ENCODE data around the gene TRMT2A. TPM values are rescaled to one million over a fixed set of nuclear protein-coding genes. Genes with fewer than 3 reads are reported as not detected.

TRMT2A gene
- total RNA-seq, 1 donor: 28.7 TPM

- TF ChIP-seq, protein P1, sequence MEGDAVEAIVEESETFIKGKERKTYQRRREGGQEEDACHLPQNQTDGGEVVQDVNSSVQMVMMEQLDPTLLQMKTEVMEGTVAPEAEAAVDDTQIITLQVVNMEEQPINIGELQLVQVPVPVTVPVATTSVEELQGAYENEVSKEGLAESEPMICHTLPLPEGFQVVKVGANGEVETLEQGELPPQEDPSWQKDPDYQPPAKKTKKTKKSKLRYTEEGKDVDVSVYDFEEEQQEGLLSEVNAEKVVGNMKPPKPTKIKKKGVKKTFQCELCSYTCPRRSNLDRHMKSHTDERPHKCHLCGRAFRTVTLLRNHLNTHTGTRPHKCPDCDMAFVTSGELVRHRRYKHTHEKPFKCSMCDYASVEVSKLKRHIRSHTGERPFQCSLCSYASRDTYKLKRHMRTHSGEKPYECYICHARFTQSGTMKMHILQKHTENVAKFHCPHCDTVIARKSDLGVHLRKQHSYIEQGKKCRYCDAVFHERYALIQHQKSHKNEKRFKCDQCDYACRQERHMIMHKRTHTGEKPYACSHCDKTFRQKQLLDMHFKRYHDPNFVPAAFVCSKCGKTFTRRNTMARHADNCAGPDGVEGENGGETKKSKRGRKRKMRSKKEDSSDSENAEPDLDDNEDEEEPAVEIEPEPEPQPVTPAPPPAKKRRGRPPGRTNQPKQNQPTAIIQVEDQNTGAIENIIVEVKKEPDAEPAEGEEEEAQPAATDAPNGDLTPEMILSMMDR (IDR thresholded peaks at IDR 0.05; ENCODE audit: insufficient read depth, low read length): no peak
- no peak overlapping the region for H3K4me3 ChIP-seq (ENCODE audit: low read depth, low read length)
- no peak for DNase-seq (ENCODE audit: low read depth)
Observed at GRCh38 chr22:20148414-20148813, 31.4 kb upstream of the TRMT2A start.

DNA sequence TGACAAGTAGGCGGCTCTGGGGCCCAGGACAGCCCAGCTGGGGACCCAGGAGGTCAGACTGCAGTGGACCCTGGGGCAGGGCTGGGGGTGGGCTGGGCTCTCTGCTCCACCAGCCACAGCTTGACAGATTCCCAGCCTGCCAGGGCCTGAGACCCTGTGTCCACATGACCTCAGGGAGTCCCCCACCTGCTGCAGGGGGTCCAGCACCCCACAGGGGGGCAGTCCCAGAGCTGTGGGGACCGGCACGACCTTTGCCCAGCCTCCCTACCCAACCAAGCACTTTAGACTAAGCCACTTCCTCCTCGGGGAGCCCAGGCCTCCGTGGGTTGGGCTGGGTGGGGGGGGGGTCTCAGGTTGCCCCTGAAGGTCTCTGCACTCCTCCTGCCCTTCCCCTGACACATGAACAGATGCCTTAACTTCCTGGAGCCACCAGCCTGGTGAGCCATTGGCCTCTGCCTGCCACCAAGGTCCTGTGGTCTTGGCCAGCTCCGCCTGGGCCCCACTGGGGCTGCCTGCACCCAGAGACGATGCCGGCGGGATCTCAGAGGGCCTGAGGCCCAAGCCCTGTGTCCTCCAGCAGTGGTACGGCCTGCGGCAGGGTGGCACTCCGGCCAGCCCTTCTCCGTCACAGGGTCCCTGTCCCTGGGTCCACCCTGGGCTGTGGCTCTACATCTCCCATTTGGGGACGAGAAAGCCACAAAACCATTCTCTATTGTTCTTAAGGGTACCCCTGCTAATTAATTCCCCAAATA lies 30.4 kb upstream of the TRMT2A start:
- no peak overlapping the region for H3K4me3 ChIP-seq (ENCODE audit: low read depth, low read length)
- TF ChIP-seq, protein P1 (IDR thresholded peaks at IDR 0.05; ENCODE audit: insufficient read depth, low read length): no peak
- no peak for DNase-seq (ENCODE audit: low read depth)

GRCh38 chr22:20146777-20147176 lies 29.8 kb upstream of the TRMT2A start:
- DNase-seq (ENCODE audit: low read depth): no peak
- TF ChIP-seq, protein P1 (IDR thresholded peaks at IDR 0.05; ENCODE audit: insufficient read depth, low read length): no peak
- no peak overlapping the region for H3K4me3 ChIP-seq (ENCODE audit: low read depth, low read length)

- DNase-seq (ENCODE audit: low read depth): no peak
- TF ChIP-seq, protein P1 (IDR thresholded peaks at IDR 0.05; ENCODE audit: insufficient read depth, low read length): no peak
- no peak overlapping the region for H3K4me3 ChIP-seq (ENCODE audit: low read depth, low read length)
Observed at GRCh38 chr22:20145832-20146223, 28.8 kb upstream of the TRMT2A start.

GRCh38 chr22:20145206-20145831 lies 28.3 kb upstream of the TRMT2A start:
- no peak overlapping the region for H3K4me3 ChIP-seq (ENCODE audit: low read depth, low read length)
- TF ChIP-seq, protein P1 (IDR thresholded peaks at IDR 0.05; ENCODE audit: insufficient read depth, low read length): no peak
- DNase-seq (ENCODE audit: low read depth): no peak

DNA sequence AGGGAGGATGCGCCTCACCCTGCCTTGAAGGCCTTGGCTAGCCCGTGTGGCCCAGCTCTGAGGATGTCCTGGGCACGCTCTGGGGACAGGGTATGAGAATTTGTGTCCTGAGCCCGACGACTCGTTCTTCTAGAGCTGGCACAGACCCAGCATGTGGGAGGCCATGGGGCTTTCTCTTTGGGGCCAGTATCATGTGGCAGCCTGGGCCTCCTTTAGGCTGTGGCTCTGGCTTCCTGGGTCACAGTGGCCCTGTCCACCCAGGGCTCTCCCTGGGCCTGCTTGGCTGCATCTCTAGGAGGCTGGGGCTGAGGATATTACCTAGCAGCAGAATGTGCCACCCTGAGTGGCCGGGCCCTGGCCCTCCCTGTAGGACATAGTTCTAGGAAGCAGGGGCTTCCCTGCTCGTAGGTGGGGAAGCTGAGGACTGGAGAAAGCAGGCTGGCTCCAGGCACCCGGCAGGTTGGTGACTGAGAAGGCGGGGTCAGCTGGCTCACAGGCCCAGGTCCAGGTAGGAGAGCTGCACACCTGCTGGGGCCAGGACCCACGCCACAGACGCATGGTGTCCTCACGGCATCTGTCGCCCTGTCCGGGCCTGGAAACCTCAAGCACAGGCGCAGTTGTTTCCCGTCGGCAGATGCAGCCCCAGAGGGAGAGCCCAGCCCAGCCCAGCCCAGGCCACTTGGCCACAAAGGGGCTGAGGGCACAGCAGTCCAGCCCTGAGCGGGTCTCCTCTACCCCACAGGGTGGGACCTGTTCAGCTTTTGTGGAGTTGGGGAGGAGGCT lies 27.0 kb upstream of the TRMT2A start:
- TF ChIP-seq, protein P1 (IDR thresholded peaks at IDR 0.05; ENCODE audit: insufficient read depth, low read length): no peak
- no peak for DNase-seq (ENCODE audit: low read depth)

More for the DNA sequence above, 27.0 kb upstream of the TRMT2A start:
- no peak overlapping the region for H3K4me3 ChIP-seq (ENCODE audit: low read depth, low read length)
